ENCODE measurements around the gene SCYL2.
"Not testable (repeated sequence)": the region's sequence is repeated elsewhere in the genome, so short reads cannot be mapped to it uniquely, and the experiment has no call there.

The SCYL2 gene

DNA sequence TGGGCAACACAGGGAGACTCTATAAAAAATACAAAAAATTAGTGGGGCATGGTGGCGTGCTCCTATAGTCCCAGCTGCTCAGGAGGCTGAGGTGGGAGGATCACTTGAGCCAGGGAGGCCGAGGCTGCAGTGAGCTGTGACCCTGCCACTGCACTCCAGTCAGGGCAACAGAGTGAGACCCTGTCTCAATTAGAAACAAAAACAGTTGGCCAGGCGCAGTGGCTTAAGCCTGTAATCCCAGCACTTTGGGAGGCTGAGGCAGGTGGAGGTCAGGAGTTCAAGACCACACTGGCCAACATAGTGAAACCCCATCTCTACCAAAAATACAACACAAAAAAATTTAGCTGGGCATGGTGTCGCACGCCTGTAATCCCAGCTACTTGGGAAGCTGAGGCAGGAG is 1.9 kb upstream of the SCYL2 start:
- not testable (repeated sequence) for DNase-seq

- no peak for DNase-seq
These were observed 1.0 kb upstream of the SCYL2 start for GRCh38 chr12:100265732-100266584.

DNA sequence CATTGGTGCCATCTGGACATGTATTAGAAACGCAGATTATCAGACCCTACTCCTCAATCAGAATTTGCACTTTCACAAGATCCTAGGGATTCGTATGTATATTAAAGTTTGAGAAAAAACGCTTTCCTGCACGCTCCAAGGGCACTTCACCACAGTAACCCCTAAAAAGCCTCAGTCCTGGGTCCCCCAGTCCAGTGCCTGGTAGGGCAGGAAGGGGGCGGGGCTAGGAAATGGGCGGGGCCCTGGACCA is 467 bp upstream of the SCYL2 start:
- no peak for DNase-seq

DNA sequence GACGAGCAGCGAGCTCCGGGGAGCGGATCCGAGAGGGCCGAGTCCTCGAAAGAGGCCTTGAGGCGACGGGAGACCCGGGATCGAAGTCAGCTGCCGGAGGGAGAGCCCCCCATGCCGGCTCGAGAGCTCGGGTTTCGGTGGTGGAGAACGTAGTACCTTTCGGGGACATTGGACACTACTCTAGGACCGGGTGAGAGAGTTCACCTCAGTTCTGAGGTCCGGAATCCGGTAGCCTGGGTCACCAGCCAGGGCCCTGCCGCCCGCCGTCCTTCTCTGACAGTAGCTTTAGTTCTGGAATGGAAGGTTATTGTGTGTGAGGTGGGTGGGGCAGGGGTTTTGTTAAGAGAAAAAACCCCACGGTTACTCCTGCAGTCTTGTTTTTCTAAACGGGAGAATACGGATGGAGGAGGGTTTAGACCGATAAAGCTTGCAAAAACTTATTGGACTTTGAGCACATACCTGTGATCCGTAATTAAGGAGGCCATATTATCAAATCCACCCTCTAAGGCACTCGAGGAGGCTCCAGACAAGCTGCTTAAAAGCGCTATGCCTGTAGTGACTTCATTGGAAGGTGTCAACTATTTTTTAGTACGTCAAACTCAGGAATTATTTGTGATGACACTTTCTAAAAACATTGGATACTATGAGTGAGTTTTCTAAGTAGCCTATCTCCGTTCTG is 765 bp downstream of the SCYL2 start:
- DNase-seq, result peak; percentile 30

DNA sequence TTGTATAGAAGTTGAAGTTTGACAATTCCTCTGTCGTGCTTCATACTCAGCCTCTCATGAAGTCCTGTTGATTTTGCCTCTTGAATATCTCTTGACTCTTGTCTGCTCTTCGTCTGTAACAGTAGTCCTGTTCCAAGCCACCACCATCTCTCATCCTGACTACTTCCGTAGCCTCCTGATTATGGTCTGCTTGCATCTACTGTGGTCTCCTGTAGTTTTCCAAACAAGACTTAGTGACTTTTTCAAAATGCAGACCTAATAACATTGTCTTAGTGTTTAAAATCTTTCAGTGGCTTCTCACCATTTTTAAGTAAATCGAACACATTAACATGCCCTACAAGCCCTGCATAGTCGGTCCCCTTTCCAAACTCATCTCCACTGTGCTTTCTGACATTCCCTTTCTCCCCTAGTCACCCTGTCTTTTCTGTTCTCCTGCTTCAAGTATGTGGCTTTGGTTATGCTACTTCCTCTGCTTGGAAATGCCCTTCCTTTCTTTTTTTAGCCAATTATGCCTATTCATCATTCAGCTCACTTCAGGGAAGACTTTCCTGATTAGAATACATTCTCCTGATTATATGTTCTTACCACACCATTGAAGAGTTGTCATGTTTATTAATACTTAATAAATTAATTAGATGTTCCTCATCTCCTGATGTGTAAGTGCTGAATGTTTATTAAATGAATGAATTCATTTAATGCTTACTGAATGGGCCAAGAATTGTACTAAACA is 2.0 kb downstream of the SCYL2 start:
- DNase-seq, result no peak

DNA sequence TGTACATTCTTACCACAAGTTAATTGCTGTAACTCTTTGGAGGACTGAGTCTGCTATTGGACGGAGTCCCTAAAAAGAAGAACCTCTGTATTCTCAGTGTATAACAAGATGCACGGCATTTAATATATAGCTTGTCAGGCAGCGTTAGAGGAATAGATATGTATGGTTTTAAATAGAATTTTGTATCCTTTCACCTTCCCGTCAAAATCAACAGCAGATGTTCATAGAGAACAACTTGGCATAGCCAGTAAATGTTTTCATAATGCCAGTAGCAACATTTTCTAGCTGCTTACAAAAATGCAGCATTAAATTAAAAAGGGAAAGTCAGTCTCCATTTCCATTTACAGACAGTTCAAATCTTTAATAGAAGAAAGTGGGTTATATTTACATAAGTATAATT is 6.8 kb downstream of the SCYL2 start:
- DNase-seq, result no peak

GRCh38 chr12:100274291-100274690 is 7.3 kb downstream of the SCYL2 start:
- no peak for DNase-seq

DNA sequence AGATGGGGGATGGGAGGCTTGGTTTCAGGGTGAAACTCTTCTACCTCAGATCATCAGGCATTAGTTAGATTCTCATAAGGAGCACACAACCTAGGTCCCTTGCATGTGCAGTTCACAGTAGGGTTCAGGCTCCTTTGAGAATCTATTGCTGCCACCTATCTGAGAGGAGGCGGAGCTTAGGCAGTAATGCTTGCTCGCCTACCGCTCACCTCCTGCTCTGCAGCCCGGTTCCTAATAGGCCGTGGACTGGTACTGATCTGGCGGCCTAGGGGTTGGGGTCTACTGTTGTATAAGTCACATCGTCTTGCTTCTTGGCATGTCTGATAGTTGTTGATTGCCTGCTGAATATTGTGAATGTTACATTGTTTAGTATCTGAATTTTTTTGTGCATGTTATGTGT is 12.2 kb downstream of the SCYL2 start:
- no peak for DNase-seq

DNA sequence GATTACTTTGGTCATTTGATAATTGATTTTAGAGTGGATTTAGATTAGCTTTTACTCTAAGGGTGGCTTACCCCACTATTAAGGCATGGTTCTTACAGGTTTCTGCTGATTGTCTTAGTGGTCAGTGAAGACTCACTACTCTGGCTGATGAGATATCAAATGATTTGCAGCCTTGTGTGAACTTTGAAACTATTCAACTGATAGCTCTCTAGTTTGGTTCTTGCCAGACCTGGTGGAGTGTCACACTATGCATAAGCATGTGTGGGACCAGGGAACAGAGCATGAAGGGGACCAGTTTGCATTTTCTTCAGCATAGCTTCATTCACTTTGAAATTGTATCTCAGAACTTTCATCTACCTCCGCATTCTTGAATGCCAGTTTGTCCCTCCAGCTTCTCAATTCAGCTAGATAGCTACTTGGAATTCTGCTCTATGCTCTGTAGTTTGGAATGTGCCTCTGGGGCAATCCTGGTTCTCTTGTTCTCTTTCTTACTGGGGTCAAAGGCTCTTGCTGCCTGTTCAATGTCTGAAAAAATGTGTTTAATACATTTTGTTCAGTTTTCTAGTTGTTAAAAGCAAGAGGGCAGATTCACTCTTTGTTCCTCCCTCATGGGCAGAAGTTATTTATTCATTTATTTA is 12.7 kb downstream of the SCYL2 start:
- no peak for DNase-seq

DNA sequence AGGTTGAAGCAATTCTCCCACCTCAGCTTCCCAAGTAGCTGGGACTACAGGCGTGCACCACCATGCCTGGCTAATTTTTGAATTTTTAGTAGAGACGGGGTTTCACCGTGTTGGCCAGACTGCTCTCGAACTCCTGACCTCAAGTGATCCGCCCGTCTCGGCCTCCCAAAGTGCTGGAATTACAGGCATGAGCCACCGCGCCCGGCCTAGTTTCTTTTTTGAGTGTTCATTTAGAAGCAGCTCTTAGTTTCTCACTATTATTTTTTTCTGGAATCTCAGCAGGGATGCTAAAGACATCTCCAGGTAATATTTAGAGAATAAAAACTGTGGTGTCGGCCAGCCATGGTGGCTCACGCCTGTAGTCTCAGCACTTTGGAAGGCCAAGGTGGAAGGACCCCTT is 17.6 kb downstream of the SCYL2 start:
- not testable (repeated sequence) for DNase-seq

GRCh38 chr12:100289038-100289437 is 22.1 kb downstream of the SCYL2 start:
- no peak for DNase-seq

DNA sequence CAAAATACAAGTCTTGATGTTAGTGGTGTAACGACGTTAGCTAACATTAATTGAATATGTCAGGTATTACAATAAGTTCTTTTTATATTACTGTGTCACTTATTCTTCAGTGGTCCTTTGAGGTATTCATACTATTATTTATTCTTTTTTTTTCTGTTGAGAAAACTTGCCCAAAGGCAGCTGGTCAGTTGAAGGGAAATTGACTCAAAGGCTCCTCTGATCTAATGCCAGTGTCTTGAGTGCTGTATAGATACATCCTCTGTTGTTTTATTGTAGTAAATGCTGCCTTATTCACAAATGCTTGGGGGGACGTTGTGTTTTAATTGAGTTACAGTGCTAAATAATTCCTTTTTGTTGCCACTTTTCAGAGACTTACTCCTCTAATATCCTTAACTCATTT is 23.0 kb downstream of the SCYL2 start:
- no peak for DNase-seq

- DNase-seq, result no peak
These were observed 26.0 kb downstream of the SCYL2 start for GRCh38 chr12:100293017-100293416.

DNA sequence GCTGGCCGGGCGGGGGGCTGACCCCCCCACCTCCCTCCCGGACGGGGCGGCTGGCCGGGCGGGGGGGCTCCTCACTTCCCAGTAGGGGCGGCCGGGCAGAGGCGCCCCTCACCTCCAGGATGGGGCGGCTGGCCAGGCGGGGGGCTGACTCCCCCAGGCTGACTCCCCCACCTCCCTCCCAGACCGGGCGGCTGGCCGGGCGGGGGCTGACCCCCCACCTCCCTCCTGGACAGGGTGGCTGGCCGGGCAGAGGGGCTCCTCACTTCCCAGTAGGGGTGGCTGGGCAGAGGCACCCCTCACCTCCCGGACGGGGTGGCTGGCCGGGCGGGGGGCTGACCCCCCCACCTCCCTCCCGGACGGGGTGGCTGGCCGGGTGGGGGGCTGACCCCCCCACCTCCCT is 27.4 kb downstream of the SCYL2 start:
- DNase-seq, result not testable (repeated sequence)

DNA sequence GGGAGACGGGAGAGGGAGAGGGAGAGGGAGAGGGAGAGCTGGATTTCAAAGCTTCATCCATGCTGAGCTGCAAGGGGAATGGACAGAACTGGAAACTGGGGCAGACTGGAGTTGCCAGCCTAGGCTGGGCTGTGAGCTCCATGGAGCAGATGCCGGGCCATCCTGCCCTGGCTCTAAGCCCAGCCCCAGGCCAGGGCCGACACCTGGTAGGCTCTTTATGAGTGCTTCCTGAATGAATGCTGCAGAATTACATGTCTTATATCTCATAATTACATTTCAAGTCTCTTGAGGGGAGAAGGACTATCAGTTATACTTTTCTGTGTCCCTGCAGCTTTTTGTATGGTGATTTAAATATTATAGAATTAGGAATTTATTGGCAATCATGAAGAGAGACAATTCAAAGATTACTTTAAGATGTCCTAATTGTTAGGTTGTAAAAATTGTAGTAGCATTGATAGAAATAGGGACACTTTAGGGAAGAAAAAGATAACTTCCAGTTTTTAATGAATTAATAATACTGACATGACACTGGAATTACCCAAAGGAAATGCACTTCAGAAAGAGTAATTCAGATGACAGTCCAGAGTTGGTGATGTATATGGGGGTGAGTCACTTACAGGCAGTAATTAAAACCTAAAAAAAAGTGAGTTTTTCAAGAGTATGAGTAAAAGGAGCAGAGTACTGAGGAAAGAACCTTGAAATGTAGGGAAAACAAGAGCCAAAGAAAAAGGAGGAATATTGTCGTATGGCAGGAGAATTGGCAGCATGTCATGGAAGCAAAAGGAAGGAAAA is 29.0 kb downstream of the SCYL2 start:
- DNase-seq, result no peak

DNA sequence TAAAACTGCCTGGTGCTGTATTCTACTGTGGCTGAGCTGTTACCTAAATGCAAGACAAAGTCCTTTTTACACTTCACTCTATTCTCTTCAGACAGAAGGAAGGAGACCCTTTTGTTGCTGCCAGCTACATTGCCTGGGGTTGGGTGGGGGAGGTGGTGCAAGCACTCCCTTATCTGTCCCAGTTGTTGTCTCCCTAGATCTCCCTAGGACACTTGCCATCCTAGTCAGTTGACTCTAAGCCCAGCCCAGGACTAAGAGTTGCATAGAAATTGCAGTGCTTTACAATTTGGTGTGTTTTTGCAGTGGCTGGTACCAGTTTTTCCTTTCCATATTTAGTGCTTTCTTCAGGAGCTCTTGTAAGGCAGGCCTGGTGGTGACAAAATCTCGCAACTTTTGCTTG is 35.1 kb downstream of the SCYL2 start:
- DNase-seq, result no peak

DNA sequence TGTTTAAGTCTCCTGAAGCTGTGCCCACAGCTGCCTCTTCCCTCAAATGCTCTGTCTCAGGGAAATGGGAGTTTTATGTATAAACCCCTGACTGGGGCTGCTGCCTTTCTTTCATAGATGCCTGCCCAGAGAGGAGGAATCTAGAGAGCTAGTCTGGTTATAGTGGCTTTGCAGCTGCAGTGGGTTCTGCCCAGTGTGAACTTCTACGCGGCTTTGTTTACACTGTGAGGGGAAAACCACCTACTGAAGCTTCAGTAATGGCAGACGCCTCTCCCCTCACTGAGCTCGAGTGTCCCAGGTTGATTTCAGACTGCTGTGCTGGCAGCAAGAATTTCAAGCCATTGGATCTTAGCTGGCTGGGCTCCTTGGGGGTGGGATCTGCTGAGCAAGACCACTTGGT is 36.9 kb downstream of the SCYL2 start:
- DNase-seq, result no peak

DNA sequence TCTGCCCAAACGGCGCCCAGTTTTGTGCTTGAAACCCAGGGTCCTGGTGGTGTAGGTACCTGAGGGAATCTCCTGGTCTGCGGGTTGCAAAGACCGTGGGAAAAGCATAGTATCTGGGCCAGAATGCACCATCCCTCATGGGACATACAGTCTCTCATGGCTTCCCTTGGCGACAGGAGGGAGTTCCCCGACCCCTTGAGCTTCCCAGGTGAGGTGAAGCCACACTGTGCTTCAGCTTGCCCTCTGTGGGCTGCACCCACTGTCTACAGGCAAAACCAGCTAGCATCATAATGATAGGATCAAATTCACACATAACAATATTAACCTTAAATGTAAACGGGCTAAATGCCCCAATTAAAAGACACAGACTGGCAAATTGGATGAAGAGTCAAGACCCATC is 37.4 kb downstream of the SCYL2 start:
- not testable (repeated sequence) for DNase-seq

DNA sequence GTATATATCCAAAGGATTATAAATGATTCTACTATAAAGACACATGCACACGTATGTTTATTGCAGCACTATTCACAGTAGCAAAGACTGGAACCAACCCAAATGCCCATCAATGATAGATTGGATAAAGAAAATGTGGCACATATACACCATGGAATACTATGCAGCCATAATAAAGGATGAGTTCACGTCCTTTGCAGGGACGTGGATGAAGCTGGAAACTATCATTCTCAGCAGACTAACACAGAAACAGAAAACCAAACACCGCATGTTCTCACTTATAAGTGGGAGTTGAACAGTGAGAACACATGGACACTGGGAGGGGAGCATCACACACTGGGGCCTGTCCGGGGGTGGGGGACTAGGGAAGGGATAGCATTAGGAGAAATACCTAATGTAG is 41.2 kb downstream of the SCYL2 start:
- DNase-seq, result not testable (repeated sequence)

GRCh38 chr12:100311317-100311716 is 44.3 kb downstream of the SCYL2 start:
- DNase-seq, result no peak

DNA sequence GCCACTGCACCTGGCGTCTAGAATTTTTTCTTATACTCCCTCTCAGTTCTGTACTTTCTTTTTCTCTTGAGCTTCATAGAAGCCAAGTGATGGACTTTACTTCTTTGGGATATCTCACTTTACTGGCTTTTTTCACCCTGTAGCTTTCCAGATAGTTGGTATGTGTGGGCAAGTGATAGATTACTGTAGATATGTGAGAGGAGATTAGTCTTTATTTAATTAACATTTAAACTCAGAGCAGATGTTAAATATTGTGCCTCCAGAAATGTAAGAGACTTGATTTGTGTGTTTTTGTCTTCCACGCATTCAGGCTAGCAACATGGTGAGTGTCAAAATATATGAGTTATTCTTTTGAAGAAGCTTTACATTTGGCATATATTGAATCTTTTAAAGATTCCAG is 50.4 kb downstream of the SCYL2 start:
- DNase-seq, result no peak

GRCh38 chr12:100324498-100324897 is 57.5 kb downstream of the SCYL2 start:
- no peak for DNase-seq

DNA sequence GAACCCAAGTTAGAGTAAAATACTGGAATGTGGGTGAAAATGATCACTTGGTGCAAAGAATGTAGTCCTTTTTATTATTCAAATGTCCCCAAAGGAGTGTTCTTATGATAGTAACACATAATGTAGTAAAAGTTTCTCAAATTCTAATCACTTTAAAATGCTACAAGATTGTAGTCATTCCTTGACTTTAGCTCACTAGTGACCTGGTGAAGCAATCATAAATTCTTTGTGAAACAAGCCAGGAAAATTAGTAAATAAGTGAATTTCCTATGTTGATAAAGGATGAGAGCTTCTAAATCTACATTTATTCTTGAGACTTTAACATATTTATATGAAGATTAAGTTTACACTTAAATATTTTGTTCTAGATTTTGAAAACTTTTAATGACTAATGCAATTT is 59.2 kb downstream of the SCYL2 start:
- no peak for DNase-seq

Data from CD4-positive, alpha-beta T cell treated with Interleukin-10 for 1 hour (primary cell).